ENCODE measurements around the gene MRPS27. TPM values are rescaled to one million over a fixed set of nuclear protein-coding genes. Genes with fewer than 3 reads are reported as not detected.

MRPS27 gene
- total RNA-seq, 1 experiment from 2014 or later: 88.6 TPM

GRCh38 chr5:72353046-72353445, 33.0 kb upstream of the MRPS27 start:
- Histone ChIP-seq H3K36me3 (ENCODE audit: insufficient read depth, low read length, poor library complexity, severe bottlenecking) (no peaks in the 10 kb centered on the region), H3K9me3 (ENCODE audit: low read depth, low read length, poor library complexity, severe bottlenecking) (no peaks in the 10 kb centered on the region), H3K27ac (ENCODE audit: low read depth, low read length, poor library complexity, severe bottlenecking) (no peak overlapping the region), H3K4me3 (ENCODE audit: low read depth, low read length, poor library complexity, severe bottlenecking) (no peak overlapping the region), H3K27me3 (replicated peaks; ENCODE audit: insufficient read depth, low read depth, low read length, poor library complexity) (no peaks in the 10 kb centered on the region), H3K4me1 (ENCODE audit: insufficient read depth, low read length, poor library complexity, severe bottlenecking) (peaks cover 10% of the 10 kb centered on the region)
- intact Hi-C loops (cut with micrococcal nuclease; ENCODE audit: unreplicated experiment): no loop called here
- ChIA-PET CTCF (no interaction called here), POLR2A (ENCODE audit: low non-redundant PET) (no interaction called here)
- no TSS peak for BruUV-seq (replicated peaks)
- TF ChIP-seq CTCF (conservative IDR thresholded peaks at IDR 0.05; ENCODE audit: low read depth, low read length) (no peak), EZH2 (IDR thresholded peaks at IDR 0.05; ENCODE audit: borderline replicate concordance, low read depth, low read length, poor library complexity, severe bottlenecking) (no peak)
- no peak for DNase-seq (ENCODE audit: low spot score)

GRCh38 chr5:72352616-72353015, 32.6 kb upstream of the MRPS27 start:
- H3K27me3 ChIP-seq (replicated peaks; ENCODE audit: insufficient read depth, low read depth, low read length, poor library complexity): no peaks in the 10 kb centered on the region
- no peak overlapping the region for H3K4me3 ChIP-seq (ENCODE audit: low read depth, low read length, poor library complexity, severe bottlenecking)
- no peaks in the 10 kb centered on the region for H3K9me3 ChIP-seq (ENCODE audit: low read depth, low read length, poor library complexity, severe bottlenecking)
- ChIA-PET CTCF (no interaction called here), POLR2A (ENCODE audit: low non-redundant PET) (no interaction called here)
- intact Hi-C loops (cut with micrococcal nuclease; ENCODE audit: unreplicated experiment): no loop called here
- H3K4me1 ChIP-seq (ENCODE audit: insufficient read depth, low read length, poor library complexity, severe bottlenecking): peaks cover 10% of the 10 kb centered on the region
- BruUV-seq (replicated peaks): no TSS peak
- no peaks in the 10 kb centered on the region for H3K36me3 ChIP-seq (ENCODE audit: insufficient read depth, low read length, poor library complexity, severe bottlenecking)
- DNase-seq (ENCODE audit: low spot score): no peak
- TF ChIP-seq CTCF (conservative IDR thresholded peaks at IDR 0.05; ENCODE audit: low read depth, low read length) (no peak), EZH2 (IDR thresholded peaks at IDR 0.05; ENCODE audit: borderline replicate concordance, low read depth, low read length, poor library complexity, severe bottlenecking) (no peak)
- no peak overlapping the region for H3K27ac ChIP-seq (ENCODE audit: low read depth, low read length, poor library complexity, severe bottlenecking)

- Histone ChIP-seq H3K27me3 (replicated peaks; ENCODE audit: insufficient read depth, low read depth, low read length, poor library complexity) (no peaks in the 10 kb centered on the region), H3K27ac (ENCODE audit: low read depth, low read length, poor library complexity, severe bottlenecking) (no peak overlapping the region), H3K36me3 (ENCODE audit: insufficient read depth, low read length, poor library complexity, severe bottlenecking) (no peaks in the 10 kb centered on the region), H3K4me3 (ENCODE audit: low read depth, low read length, poor library complexity, severe bottlenecking) (no peak overlapping the region), H3K4me1 (ENCODE audit: insufficient read depth, low read length, poor library complexity, severe bottlenecking) (peaks cover 10% of the 10 kb centered on the region), H3K9me3 (ENCODE audit: low read depth, low read length, poor library complexity, severe bottlenecking) (no peaks in the 10 kb centered on the region)
- ChIA-PET POLR2A (ENCODE audit: low non-redundant PET) (no interaction called here), CTCF (no interaction called here)
- TF ChIP-seq EZH2 (IDR thresholded peaks at IDR 0.05; ENCODE audit: borderline replicate concordance, low read depth, low read length, poor library complexity, severe bottlenecking) (no peak), CTCF (conservative IDR thresholded peaks at IDR 0.05; ENCODE audit: low read depth, low read length) (no peak)
- intact Hi-C loops (cut with micrococcal nuclease; ENCODE audit: unreplicated experiment): no loop called here
- no peak for DNase-seq (ENCODE audit: low spot score)
- no TSS peak for BruUV-seq (replicated peaks)
Observed at GRCh38 chr5:72351376-72351775, 31.3 kb upstream of the MRPS27 start.

Data from A673 (cell line).